OCI-LY3 (cell line): ENCODE results near the gene TCEA2.

Source experiments
- H2AFZ ChIP-seq: fragments of 200-600, 300-600 bp; shearing (Covaris generic); 2 replicates; pipeline ENCODE4 v1.6.0; 2014; ENCODE audit warnings: antibody characterized with exemption, low read depth, low read length
- H3K27ac ChIP-seq: fragments of 200-600, 300-600 bp; sonication (generic); 2 replicates; pipeline ENCODE4 v1.5.1; 2014; ENCODE audit warnings: mild to moderate bottlenecking, low read length, moderate library complexity, mixed read lengths
- H3K27me3 ChIP-seq: fragments of 200-600, 300-600 bp; sonication (generic); 2 replicates; pipeline ENCODE4 v1.6.1; 2014; ENCODE audit warnings: low read depth, low read length, mixed read lengths
- H3K36me3 ChIP-seq: fragments of 200-600, 300-600 bp; sonication (generic); replicated peaks from 2 replicates; pipeline ENCODE3; 2014; ENCODE audit warnings: low read depth, low read length, mixed read lengths
- H3K4me1 ChIP-seq: fragments of 300-600, 200-600 bp; sonication (generic); 2 replicates; pipeline ENCODE4 v1.6.1; 2014; ENCODE audit warnings: low read length, mixed read lengths
- H3K4me2 ChIP-seq: fragments of 200-600, 300-600 bp; sonication (generic); 2 replicates; pipeline ENCODE4 v1.6.1; 2014; ENCODE audit warnings: low read length, mixed read lengths
- H3K4me3 ChIP-seq: fragments of 300-600, 200-600 bp; sonication (generic); 2 replicates; pipeline ENCODE4 v1.5.1; 2014; ENCODE audit warnings: antibody characterized with exemption, mild to moderate bottlenecking, low read length, moderate library complexity
- H3K79me2 ChIP-seq: fragments of 300-600, 200-600 bp; shearing (Covaris generic); 2 replicates; pipeline ENCODE4 v1.6.1; 2014; ENCODE audit warnings: mild to moderate bottlenecking, low read length, mixed read lengths
- H3K9ac ChIP-seq: fragments of 300-600, 200-600 bp; shearing (Covaris generic); 2 replicates; pipeline ENCODE4 v1.6.0; 2014; ENCODE audit warnings: mild to moderate bottlenecking, low read length, moderate library complexity
- H3K9me3 ChIP-seq: fragments of 200-600, 300-600 bp; shearing (Covaris generic); 2 replicates; pipeline ENCODE4 v1.6.1; 2014; ENCODE audit warnings: low read length, mixed read lengths; ENCODE audit not compliant: insufficient read depth
- H4K20me1 ChIP-seq: fragments of 200-600, 300-600 bp; sonication (generic); 2 replicates; pipeline ENCODE4 v1.6.1; 2016; ENCODE audit warnings: low read length, mixed read lengths; ENCODE audit not compliant: insufficient read depth
- EZH2phosphoT487 ChIP-seq: fragments of 200-600 bp; shearing (Covaris generic); IDR thresholded peaks from 2 replicates; pipeline ENCODE4 v1.6.1; 2018; ENCODE audit warnings: antibody characterized with exemption, mixed run types, low read depth
- TF ChIP-seq, protein P1 (sequence below): fragments of 200-600, 300-600 bp; sonication (generic); IDR thresholded peaks from 2 replicates; pipeline ENCODE4 v1.5.1; 2014; ENCODE audit warnings: antibody characterized with exemption, low read length, low read depth

Gene TCEA2

GRCh38 chr20:64072498-64073063, 9.6 kb downstream of the TCEA2 start:
- H3K4me1 ChIP-seq, result peaks cover 16% of the 10 kb centered on the region
- H3K36me3 ChIP-seq, result peaks cover 19% of the 10 kb centered on the region
- H3K4me3 ChIP-seq, result no peak overlapping the region
- no peaks in the 10 kb centered on the region for H3K27me3 ChIP-seq
- peaks cover 16% of the 10 kb centered on the region for H3K79me2 ChIP-seq
- H3K9ac ChIP-seq, result no peak overlapping the region
- no peak overlapping the region for H2AFZ ChIP-seq
- TF ChIP-seq, protein P1, sequence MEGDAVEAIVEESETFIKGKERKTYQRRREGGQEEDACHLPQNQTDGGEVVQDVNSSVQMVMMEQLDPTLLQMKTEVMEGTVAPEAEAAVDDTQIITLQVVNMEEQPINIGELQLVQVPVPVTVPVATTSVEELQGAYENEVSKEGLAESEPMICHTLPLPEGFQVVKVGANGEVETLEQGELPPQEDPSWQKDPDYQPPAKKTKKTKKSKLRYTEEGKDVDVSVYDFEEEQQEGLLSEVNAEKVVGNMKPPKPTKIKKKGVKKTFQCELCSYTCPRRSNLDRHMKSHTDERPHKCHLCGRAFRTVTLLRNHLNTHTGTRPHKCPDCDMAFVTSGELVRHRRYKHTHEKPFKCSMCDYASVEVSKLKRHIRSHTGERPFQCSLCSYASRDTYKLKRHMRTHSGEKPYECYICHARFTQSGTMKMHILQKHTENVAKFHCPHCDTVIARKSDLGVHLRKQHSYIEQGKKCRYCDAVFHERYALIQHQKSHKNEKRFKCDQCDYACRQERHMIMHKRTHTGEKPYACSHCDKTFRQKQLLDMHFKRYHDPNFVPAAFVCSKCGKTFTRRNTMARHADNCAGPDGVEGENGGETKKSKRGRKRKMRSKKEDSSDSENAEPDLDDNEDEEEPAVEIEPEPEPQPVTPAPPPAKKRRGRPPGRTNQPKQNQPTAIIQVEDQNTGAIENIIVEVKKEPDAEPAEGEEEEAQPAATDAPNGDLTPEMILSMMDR, result no peak
- TF ChIP-seq EZH2phosphoT487, result no peak
- H4K20me1 ChIP-seq, result no peaks in the 10 kb centered on the region
- no peak overlapping the region for H3K27ac ChIP-seq
- no peak overlapping the region for H3K4me2 ChIP-seq
- H3K9me3 ChIP-seq, result no peaks in the 10 kb centered on the region

- no peak for TF ChIP-seq EZH2phosphoT487
- TF ChIP-seq, protein P1, result no peak
- Histone ChIP-seq H3K4me2 (no peak overlapping the region), H4K20me1 (no peaks in the 10 kb centered on the region), H3K27ac (no peak overlapping the region), H3K4me1 (peaks cover 25% of the 10 kb centered on the region), H3K9me3 (no peaks in the 10 kb centered on the region), H3K79me2 (peaks cover 27% of the 10 kb centered on the region), H3K36me3 (peaks cover 19% of the 10 kb centered on the region), H2AFZ (no peak overlapping the region), H3K4me3 (no peak overlapping the region), H3K27me3 (no peaks in the 10 kb centered on the region), H3K9ac (no peak overlapping the region)
Observed at GRCh38 chr20:64073476-64074183, 10.6 kb downstream of the TCEA2 start.

DNA sequence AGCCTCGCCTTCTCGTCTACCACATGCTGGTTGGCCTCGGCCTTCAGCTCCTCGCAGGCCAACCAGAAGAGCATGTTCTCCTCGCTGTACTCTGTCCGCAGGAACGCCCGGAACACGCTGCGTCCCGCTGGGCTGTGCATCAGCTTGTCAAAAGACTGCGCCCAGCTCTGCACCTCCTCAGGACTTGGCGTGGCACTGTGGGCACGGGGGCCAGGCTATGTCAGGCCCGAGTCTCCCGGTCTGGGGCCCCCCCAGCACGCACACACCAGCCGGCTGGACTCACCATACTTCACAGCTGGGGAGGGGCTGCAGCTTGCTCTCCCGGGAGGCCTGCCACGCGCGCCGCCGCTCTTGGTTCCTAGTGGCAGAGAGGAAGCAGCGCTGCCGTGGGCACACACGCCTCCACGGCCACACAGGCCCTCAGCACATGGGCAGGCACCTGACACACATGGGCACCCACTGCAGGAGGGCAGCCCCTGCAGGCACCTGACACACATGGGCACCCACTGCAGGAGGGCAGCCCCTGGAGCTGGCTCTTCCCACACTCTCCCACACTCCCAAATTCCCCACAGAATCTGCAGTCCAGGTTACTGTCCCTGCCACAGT, 11.3 kb downstream of the TCEA2 start:
- TF ChIP-seq, protein P1, result no peak
- no peak for TF ChIP-seq EZH2phosphoT487
- Histone ChIP-seq H3K27me3 (no peaks in the 10 kb centered on the region), H3K9ac (no peak overlapping the region), H3K79me2 (peaks cover 34% of the 10 kb centered on the region), H2AFZ (no peak overlapping the region), H3K4me3 (no peak overlapping the region), H4K20me1 (no peaks in the 10 kb centered on the region), H3K4me2 (no peak overlapping the region), H3K36me3 (peaks cover 19% of the 10 kb centered on the region), H3K4me1 (peaks cover 25% of the 10 kb centered on the region), H3K9me3 (no peaks in the 10 kb centered on the region), H3K27ac (no peak overlapping the region)

DNA sequence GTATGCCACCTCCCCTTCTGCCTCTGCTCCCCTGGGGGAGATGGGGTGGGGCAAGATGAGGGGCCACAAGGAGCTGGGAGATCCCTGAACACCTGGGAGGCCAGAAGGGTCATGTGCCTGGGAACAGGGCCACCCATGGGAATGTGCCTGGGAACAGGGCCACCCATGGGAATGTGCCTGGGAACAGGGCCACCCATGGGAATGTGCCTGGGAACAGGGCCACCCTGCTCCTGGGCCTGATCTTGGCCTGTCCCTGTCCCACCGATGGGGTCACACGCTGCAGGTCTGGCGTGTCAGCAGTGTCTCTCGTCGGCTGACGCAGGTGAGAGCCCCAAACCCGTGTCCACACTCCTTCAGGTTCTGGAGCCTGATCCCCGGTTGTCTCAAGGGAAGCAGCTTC, 12.0 kb downstream of the TCEA2 start:
- no peak overlapping the region for H3K27ac ChIP-seq

More for the DNA sequence above, 12.0 kb downstream of the TCEA2 start:
- TF ChIP-seq, protein P1, result no peak
- TF ChIP-seq EZH2phosphoT487, result no peak
- H2AFZ ChIP-seq, result no peak overlapping the region
- no peaks in the 10 kb centered on the region for H4K20me1 ChIP-seq
- H3K4me3 ChIP-seq, result no peak overlapping the region
- H3K4me1 ChIP-seq, result peaks cover 25% of the 10 kb centered on the region
- H3K36me3 ChIP-seq, result peaks cover 19% of the 10 kb centered on the region
- H3K9ac ChIP-seq, result no peak overlapping the region
- peaks cover 34% of the 10 kb centered on the region for H3K79me2 ChIP-seq
- H3K27me3 ChIP-seq, result no peaks in the 10 kb centered on the region
- H3K9me3 ChIP-seq, result no peaks in the 10 kb centered on the region
- no peak overlapping the region for H3K4me2 ChIP-seq
